Activated T-cell treated with anti-CD3 and anti-CD28 coated beads for 4 hours (primary cell): ENCODE data around the gene IFT43.
A peak's percentile ranks its signal among the peaks of the same experiment; 100 is the strongest.

ENCODE experiments used
- DNase-seq: peaks from one replicate; pipeline ENCODE4 v3.0.0-alpha.2; 2020

The IFT43 gene

GRCh38 chr14:75985618-75986438, at the start of gene IFT43:
Gene IFT43 (plus strand): TSS chr14:75985763. CDS start chr14:75985787, 24 bp downstream.
- DNase-seq, result peak; percentile 88

- DNase-seq, result no peak
These were observed 46.4 kb upstream of the IFT43 start for GRCh38 chr14:75939200-75939599.

DNA sequence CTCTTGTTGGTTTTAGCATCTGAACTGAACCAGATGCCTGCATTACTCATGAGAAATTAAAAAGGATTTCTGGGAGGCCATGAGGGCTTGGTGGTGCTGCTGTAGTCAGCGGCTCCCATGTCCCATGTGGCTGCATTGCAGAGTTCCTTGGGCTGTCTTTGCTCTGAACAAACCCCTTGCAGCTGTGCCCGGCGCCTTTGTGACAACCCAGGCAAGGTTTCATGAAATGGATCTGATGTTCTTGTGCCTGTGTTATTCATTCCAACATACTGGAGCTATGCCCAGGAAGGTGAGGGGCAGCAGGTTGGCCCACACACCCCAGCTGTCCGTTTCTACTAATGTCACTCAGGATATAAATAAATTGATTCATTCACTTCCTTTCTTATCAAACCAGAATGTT, 44.5 kb upstream of the IFT43 start:
- DNase-seq, result no peak

DNA sequence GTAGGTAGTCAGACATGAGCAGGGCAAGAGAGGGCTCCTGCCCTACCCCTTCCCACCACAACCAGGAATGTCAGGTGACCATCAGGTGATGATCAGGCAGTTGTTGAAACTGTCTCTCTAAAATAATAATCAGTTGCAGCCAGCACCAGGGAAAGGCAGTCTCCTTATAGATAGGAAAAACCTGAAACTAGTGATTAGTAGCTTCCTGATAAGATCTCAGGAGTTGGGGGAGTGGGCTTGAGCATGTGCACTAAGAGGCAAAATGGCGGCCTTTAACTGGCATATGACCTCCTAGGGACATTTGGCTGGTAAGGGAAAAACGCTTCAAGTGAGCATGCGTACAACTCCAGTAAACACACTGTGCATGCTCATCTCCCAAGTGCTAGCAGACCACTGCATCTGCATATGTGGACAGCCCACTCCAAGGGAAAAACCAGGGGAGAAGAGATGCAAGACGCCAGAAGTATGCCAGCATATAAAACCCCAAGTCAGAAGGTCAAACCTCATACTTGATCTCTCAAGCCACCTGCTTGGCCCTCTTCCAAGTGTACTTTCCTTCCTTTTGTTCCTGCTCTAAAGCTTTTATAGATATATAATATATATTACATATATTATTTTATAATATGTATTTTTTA, 40.8 kb upstream of the IFT43 start:
- DNase-seq, result no peak

- DNase-seq, result no peak
These were observed 38.8 kb upstream of the IFT43 start for GRCh38 chr14:75946785-75947184.

DNA sequence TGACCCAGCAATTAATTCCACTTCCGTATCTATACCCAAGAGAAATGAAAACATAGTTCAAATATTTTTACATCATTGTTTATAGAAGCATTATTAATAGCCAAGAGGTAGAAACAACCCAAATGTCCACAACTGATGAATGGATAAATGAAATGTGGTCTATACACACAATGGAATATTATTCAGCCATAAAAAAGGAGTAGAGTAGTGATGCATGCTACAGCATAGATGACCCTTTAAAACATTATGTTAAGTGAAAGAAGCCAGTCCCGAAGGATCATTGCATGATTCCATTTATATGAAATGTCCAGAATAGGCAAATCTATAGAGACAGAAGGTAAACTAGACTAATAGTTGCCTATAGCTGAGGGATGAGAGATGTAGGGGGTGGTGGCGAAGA, 33.1 kb upstream of the IFT43 start:
- DNase-seq, result no peak

DNA sequence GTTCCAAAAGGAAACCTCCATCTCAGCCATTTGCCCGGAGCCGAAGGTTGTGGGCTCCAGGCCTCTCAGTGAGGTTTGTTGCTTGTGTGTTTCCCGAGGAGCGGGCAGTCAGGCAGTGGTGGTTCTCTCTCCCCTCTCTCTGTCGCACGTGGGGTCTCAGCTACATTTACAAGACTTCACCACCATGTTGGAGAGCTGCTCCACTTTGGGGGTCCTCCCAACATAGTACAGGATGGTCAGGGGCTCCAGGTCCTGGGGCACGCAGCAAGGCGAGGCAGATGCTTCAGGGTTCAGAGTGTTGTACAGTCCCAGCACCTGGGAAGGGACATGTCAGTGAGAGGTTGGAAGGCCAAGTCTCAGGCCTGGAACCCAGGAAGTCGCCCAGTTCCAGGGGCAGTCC, 26.5 kb upstream of the IFT43 start:
- DNase-seq, result no peak

DNA sequence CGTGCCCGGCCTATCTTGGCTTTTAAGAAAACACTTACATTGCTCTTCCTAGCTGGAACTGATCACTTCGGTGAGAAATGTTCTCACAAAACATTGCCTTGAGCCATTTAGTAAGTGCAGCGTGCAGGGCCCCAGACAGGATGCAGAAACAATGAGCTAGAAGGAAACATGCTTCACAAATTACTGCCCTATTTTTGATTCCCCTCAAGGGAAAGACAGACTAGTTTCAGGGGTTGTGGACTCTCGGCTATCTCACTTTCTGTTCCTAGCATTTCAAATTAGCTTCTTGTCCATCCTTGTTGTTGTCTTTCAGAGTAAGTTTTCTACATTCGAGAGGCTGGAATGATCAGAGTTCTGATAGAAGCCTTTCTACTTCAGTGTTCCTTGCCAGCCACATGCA, 25.3 kb upstream of the IFT43 start:
- DNase-seq, result no peak

GRCh38 chr14:75961662-75962061, 23.9 kb upstream of the IFT43 start:
- DNase-seq, result no peak

DNA sequence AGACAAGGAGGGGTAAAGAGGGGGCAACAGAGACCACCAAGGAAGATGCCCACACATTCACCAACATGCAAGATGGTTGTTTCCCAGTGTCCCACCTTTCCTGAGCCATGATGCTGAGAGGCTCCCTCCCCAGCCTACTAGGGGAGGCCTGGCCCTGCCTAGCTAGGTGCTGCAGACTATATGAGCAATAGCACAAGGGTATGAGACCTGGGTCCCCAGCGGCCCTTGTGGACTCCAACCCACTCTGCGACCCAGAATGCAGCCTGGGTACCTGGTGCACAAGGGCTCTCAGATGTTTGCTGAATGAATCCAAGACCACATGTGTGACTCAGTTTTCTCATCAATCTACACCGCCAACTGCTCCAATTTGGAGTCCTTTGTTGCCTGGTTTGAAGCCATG, 17.7 kb upstream of the IFT43 start:
- no peak for DNase-seq

DNA sequence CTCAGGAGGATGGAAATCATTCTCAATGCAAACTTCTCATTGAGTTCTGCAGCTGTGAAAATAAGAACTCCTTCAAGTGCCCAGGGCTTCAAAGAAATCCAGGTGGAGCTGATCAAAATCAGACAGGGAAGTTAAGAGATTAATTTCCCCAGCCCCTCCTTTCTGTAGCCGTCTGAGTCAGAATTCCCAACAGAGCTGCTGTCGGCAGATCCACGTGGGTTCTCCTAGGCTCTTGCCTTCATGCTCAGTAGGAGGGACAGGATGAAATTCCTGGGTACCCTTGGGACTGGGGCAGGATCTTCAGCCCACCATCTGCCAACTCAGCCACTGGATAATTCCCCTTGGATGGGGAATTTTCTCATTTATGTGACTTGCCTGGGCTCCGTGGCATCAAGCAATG, 17.1 kb upstream of the IFT43 start:
- DNase-seq, result no peak

GRCh38 chr14:75969126-75969525, 16.4 kb upstream of the IFT43 start:
- DNase-seq, result no peak

DNA sequence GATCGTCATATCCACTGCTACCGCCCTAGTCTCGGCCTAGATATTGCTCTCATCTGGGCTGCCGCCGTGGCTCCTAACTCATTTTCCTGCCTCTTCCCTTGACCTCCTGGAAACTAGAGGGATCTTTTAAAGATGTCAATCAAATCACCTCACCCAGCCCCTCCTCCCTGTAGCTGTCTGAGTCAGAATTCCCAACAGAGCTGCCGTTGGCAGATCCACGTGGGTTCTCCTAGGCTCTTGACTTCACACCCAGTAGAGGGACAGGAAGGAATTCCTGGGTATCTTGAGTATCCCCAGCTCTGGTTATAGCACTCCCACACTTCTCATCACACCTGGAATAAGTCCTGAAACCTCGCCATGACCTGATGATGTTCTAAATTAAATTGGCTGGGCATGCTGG, 15.7 kb upstream of the IFT43 start:
- no peak for DNase-seq

- no peak for DNase-seq
These were observed 14.6 kb upstream of the IFT43 start for GRCh38 chr14:75970989-75971388.

- DNase-seq, result no peak
These were observed 14.1 kb upstream of the IFT43 start for GRCh38 chr14:75971509-75971908.

DNA sequence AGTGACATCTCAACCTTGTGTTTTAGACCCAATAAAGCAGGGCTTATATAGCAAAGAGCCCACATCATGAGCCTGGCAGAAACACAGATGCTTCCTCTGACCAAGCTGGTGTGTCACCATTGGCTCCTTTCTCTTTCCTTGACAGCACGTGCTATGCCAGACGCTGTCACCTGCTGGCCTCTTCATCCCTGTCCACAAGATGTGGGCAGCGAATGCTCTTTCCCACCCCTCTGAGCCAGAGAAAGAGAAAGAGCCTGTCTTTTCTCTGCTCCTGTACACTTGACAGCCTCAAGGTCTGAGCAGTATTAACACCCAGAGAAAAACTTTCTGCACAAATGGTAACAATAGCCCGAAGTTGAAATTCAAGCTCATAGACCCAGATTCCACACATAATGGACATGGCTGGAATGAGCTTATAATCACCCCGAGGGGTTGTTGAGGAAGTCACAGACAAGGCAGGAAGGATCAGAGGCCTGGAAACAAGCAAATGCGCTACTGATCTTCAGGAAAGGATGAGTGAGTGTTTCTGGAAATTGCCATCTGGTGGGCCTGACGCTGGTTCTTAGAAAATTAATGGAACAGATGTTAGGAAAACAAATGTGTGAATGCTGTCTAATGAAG, 12.7 kb upstream of the IFT43 start:
- no peak for DNase-seq

DNA sequence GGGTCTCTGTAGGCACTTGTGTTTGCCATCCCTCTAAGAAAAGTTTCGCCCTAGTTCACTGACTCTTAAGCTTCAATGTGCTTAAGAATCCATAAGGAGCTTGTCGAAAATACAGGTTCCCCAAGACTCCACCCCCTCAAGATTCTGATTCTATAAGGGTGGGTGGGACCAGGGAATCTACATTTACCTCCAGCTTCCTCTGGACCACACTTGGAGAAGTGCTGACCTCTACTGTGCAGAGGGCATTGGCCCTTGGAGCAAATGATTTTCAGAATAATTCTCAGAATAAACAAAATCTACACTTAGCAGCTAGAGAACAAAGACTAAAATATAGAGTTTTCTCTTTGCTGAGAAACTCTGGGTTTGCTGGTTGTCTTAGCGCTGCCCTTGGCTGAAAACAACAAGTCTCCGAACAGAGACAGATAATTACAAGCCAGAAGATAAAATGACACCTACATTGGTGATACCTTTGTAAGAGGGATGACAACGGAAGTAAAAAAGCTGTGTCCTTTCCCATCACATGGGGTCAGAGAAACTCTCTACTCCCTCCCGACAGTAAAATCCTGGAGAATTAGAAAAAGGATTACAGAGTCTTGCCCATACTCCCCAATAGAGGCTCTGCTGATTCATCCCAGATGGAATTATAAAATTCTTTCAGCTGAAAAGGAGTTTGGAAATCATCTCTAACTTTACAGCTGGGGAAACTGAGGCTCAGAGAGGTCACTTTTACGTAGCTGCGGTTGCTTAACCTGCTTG, 8.6 kb upstream of the IFT43 start:
- no peak for DNase-seq

DNA sequence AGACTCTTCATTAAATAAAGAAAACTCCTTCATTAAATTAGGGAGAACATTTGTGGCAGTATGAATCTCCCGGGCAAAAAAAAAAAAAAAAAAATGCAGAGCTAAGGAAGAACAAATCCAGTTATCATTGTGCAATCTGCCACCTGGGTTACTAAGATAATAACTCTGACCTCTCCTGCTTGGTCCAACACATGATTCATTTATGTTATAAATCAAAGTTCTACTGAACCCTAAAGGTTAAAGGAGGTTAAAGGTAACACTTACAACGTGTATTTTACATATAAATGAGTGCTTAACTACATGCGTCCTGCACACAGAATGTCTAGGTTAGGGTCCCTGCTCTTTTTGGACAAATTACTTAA, 8.0 kb upstream of the IFT43 start:
- DNase-seq, result no peak

GRCh38 chr14:75978249-75978731, 7.3 kb upstream of the IFT43 start:
- no peak for DNase-seq

DNA sequence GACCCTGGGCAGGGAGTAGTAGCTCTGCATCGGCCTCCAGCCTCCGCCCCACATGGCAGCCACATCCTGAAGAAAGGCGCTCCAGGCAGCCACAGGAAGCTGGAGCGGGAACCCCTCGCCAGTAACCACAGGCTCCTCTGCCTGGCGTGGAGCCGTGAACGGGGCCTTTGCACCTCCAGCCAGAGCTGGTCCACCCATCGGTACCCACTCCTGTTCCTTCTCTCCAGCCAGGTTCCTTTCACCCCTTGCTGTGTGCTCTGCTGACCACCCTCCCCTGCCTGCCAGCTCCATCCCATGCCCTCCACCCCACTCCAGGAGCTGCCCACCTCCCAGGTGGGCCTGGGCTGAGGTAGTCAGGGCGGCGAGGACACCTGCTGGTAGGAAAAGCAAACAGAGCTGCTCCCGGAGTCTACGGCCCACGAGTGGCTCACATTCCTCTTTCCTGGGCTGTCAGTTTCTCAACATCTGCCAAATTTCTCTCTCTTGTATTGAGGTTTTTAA, 6.4 kb upstream of the IFT43 start:
- DNase-seq, result no peak

- DNase-seq, result no peak
These were observed 5.7 kb upstream of the IFT43 start for GRCh38 chr14:75979648-75980565.

- DNase-seq, result no peak
These were observed 4.7 kb upstream of the IFT43 start for GRCh38 chr14:75980856-75981255.
